OCI-M1 (cell line): ENCODE measurements around the gene CLASP1.
"Not testable (repeated sequence)": the region's sequence is repeated elsewhere in the genome, so short reads cannot be mapped to it uniquely, and the experiment has no call there.

Experiments
- DNase-seq: peaks from one replicate; lab custom pipeline; 2025; lab: John Stamatoyannopoulos, UW

CLASP1 gene

GRCh38 chr2:121418494-121419058, 230.7 kb downstream of the CLASP1 start:
- DNase-seq, result no peak

DNA sequence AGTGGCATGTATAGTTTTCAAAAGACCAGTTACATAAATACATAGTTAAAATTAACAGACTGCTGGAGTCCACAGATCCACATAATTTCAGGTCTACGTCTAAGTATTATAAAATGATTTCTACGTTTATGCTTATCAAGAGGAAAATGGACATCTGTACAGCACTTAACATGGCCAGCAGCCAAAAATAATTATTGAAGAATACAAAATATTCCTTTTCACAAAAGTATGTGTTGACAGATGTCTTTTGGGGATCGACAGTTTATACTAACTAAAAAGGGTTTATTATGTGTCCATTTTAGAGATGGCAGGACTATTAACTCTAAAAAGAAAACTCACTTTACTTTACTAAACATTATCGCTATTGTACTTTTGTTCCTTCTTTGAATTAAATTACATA, 231.4 kb downstream of the CLASP1 start:
- DNase-seq, result no peak

- DNase-seq, result no peak
Measured at GRCh38 chr2:121415727-121416126, 233.5 kb downstream of the CLASP1 start.

DNA sequence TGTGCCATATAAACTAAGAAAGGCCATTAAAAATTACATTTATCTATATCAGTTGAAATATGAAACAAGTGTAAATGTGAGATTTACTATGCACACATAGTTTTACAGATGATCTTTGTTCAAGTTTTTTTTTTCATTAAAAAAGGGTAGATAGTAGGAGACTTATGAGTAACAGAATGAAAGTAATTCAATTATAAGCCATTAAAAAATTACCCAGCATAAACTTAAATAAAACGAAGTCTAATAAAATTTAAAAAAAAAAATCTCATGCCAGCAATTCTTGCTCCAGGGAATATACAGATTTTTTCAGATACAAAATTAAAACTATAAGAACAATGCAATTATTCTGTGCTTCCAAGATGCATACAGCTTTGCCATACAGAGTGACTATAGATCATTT, 236.9 kb downstream of the CLASP1 start:
- no peak for DNase-seq

DNA sequence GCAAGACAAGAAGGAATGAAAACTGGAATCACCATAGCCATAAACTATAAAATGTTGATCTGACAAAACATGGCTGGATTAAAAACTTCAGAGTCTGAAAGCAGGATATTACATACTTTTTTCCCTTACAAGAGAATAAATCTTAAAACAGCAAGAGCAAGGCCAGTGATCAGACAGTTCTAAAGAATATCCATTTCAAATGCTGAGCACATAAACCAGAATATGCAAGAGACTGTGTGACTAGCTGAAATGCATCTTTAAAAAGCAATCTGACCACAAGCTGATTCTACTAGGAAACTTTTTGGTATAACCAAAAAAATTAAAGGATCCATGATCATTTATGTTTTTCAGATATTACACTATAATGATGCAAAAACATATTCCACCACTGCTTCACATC, 239.3 kb downstream of the CLASP1 start:
- DNase-seq, result no peak

- DNase-seq, result no peak
Measured at GRCh38 chr2:121409388-121409787, 239.9 kb downstream of the CLASP1 start.

DNA sequence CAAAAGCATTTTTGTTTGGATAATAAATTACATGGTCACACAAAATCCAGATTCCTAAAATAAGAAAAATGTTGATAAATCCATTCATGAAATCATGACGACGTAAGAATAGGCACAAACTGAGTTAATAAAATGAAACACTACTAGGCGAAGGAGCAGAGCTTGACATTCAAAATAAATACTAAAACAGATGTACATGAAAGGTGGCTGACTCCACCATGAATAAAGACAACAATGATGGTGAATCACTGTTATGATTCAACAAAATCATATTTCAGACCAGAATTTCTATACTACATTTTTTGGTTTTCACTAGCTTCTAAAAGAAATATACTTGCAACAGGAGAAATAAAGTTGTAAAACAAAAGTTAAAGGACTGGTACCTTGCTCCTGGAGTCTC, 240.6 kb downstream of the CLASP1 start:
- no peak for DNase-seq

- no peak for DNase-seq
Measured at GRCh38 chr2:121405233-121405632, 244.0 kb downstream of the CLASP1 start.

GRCh38 chr2:121400201-121400600, 249.1 kb downstream of the CLASP1 start:
- DNase-seq, result no peak

DNA sequence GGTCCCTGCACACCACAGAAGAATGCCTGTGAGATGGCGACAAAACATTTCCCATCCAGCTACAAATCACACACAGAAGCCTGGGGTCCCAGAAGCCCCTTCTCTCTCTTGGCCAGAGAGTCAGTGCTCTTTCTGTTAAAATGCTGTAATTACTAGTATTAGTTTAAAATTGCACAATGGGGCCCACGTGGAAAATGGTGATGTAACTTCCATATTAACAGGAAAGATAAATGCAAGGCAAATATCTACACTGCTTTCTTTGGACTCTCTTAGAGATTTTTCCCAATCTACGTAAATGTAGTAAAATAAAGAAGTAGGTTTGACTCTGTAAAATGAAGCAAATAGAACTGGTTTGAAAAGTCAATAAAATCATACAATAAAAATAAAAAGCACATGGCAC, 250.4 kb downstream of the CLASP1 start:
- no peak for DNase-seq

GRCh38 chr2:121390082-121390692, 259.1 kb downstream of the CLASP1 start:
- DNase-seq, result no peak

GRCh38 chr2:121388371-121388770, 260.9 kb downstream of the CLASP1 start:
- no peak for DNase-seq

DNA sequence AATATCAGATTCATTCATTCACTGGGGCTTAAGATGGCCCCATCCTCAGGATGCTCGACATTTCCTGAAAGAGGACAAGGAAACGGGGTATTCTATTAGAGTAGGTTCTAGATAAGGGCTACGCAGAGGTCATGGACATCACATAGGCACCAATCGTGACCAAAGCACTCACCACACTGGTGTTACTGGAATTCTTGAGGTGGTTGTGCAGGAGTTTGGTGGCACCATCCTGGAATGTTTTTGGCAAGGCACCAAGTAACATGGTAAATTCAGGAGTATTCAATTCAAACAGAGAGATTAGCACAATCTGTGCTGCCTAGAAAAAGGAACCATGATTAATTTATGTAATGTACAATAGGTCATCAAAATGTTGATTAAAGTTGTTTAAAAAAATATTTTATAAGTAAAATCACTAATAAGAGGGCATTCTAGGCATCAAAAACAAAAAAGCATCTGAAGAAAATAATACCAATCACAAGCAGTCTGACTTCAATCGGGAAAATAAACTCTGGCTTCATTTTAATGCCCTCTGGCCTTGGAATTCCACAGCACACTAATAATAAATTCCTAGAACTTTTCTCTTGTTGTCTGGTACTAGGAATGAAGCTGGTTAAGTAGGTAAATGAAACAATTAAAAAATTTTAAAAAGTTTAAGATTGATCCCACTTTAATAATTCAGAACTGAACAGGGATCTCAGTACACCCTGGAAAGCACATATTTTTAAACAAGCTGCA, 261.5 kb downstream of the CLASP1 start:
- DNase-seq, result no peak

- DNase-seq, result no peak
Measured at GRCh38 chr2:121386707-121387106, 262.6 kb downstream of the CLASP1 start.

DNA sequence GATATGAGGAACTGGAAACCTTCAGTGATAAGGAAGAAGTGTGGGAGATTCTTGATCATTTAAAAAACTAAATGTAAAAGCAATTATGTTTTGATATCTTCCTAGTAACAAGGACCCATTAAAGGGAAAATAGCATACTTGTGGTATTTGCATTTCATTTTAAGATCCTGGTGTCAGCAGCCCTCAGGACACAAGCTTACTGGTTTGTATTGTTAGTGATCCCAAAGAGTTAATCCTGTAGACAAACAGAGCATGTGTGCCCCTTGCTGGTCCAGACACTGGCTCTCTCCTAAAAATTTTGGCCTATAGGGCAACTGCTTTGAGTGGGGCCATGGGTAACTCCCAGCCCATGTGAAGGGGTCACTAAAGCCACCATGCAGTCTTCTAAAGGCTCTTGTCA, 263.2 kb downstream of the CLASP1 start:
- no peak for DNase-seq

DNA sequence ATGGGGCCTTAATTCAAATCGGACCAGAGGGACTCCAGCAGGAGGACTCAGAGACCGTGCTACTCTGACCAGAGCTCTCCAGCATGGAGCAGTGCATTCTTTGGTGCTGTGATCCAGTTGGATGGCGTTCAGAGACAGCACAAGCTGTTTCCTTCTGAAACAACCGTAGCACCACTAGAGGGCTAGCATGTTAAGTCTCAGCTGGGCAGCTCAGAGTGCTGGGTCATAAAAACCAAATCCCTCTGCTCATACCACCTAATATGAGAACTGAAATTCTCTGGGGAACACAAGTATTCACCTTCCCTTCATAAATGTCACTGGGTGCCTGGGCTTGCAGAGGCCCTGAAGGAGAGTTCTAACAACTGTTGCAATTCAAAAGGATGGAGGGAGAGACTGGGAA, 266.5 kb downstream of the CLASP1 start:
- DNase-seq, result no peak

DNA sequence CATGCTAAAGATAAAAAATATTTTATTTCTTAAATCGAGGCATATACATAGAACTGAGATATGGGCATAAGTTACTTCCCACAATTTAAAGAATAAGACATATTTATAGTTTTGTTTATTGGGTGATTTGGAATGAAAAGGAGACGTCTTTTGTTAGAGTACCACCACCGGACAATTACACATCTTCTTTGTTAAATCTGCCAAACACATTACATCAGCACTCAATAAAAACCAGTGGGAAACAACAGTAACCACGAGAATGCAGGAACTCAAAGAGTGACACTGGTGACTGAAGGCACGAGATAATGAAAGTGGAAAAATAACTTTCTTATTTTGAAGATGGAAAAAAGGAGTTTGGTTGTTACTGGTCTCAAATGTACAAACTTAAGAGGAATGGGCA, 271.6 kb downstream of the CLASP1 start:
- peak; percentile 1 for DNase-seq

DNA sequence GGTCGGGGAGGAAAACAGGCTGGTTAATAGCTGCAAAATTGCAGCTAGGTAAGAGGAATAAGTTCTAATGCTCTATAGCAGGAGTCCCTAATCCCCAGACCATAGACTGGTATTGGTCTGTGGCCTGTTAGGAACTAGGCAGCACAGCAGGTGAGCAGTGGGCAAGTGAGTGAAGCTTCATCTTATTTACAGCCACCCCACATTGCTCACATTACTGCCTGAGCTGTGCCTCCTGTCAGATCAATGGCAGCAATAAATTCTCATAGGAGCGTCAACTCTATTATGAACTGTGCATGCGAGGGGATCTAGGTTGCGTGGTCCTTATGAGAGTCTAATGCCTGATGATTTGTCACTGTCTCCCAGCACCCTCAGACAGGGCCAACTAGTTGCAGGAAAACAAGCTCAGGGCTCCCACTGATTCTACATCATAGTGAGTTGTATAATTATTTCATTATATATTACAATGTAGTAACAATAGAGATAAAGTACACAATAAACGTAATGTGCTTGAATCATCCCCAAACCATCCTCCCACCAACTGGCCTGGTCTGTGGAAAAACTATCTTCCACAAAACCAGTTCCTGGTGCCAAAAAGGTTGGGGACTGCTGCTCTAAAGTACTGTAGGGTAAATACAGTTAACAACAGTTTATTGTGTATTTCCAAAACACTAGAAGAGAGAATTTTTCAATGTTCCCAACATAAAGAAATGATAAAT, 272.6 kb downstream of the CLASP1 start:
- DNase-seq, result no peak

- no peak for DNase-seq
Measured at GRCh38 chr2:121375621-121376159, 273.6 kb downstream of the CLASP1 start.

DNA sequence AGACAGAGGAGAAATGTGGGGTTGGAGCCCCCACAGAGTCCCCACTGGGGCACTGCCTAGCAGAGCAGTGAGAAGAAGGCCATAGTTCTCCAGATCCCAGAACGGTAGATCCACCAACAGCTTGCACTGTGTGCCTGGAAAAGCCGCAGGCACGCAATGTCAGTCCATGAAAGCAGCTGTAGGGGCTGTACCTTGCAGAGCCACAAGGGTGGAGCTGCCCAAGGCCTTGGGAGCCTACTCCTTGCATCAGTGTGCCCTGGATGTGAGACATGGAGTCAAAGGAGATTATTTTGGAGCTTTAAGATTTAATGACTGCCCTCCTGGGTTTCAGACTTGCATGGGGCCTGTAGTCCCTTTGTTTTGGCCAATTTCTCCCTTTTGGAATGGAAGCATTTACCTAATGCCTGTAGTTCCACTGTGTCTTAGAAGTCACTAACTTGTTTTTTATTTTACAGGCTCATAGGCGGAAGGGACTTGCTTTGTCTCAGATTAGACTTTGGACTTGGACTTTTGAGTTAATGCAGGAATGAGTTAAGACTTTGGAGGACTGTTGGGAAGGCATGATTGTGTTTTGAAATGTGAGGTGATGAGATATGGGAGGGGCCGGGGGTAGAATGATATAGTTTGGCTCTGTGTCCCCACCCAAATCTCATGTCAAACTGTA, 274.7 kb downstream of the CLASP1 start:
- DNase-seq, result not testable (repeated sequence)

GRCh38 chr2:121372721-121373353, 276.4 kb downstream of the CLASP1 start:
- no peak for DNase-seq

DNA sequence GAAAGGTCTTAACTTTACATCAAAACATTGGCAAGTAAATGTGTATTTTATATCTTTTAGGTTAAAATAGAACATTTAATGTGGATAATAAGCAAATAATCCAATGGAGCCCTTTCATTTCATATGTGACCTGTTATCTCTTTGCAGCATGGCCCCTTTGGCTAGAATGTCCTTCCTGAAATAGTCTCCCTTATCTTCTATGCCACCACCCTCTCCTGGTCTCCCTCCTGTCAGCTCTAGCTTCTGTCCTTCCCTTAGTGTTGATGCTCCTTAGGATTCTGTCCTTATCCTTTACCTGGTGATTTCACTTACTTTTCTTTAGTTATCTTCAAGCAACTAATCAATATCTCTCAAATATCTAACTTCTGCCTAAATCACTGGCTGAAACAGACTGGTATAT, 277.2 kb downstream of the CLASP1 start:
- DNase-seq, result no peak
